GM23338 (cell line): Measurements from ENCODE around the gene PRRX1. TPM values are rescaled to one million over a fixed set of nuclear protein-coding genes. Genes with fewer than 3 reads are reported as not detected.

Source experiments
- ATAC-seq: fragments of 200-7000 bp; cut with Tn5 transposase; 3 replicates; pipeline ENCODE4 v1.9.1; 2020
- DNase-seq: peaks from one replicate; pipeline ENCODE4 v3.0.0-alpha.2; 2015; ENCODE audit warnings: low spot score
- H2AFZ ChIP-seq: fragments of 200-600 bp; sonication (generic); 2 replicates; pipeline ENCODE4 v1.8.0; 2016; ENCODE audit warnings: antibody characterized with exemption, mild to moderate bottlenecking, moderate library complexity
- H3F3A ChIP-seq: fragments of 200-600 bp; sonication (generic); replicated peaks from 2 replicates; pipeline ENCODE4 v1.8.0; 2017; ENCODE audit warnings: antibody characterized with exemption, mixed run types, low read depth
- H3K27ac ChIP-seq: fragments of 200-600 bp; sonication (generic); 2 replicates; pipeline ENCODE4 v1.6.1; 2016; ENCODE audit warnings: low read depth
- H3K27me3 ChIP-seq: fragments of 200-600 bp; sonication (generic); 2 replicates; pipeline ENCODE4 v1.8.0; 2016; ENCODE audit warnings: mild to moderate bottlenecking, mixed run types, moderate library complexity; ENCODE audit not compliant: insufficient read depth
- H3K36me3 ChIP-seq: fragments of 200-600 bp; sonication (generic); 2 replicates; pipeline ENCODE4 v1.8.0; 2016; ENCODE audit warnings: mild to moderate bottlenecking; ENCODE audit not compliant: insufficient read depth
- H3K4me1 ChIP-seq: fragments of 200-600 bp; sonication (generic); 2 replicates; pipeline ENCODE4 v1.8.0; 2016; ENCODE audit warnings: mild to moderate bottlenecking, moderate library complexity; ENCODE audit not compliant: insufficient read depth
- H3K4me2 ChIP-seq: fragments of 200-600 bp; sonication (generic); 2 replicates; pipeline ENCODE4 v1.7.1; 2017; ENCODE audit warnings: mixed run types
- H3K4me3 ChIP-seq: fragments of 200-600 bp; sonication (generic); 2 replicates; pipeline ENCODE4 v1.6.1; 2016; ENCODE audit warnings: mixed run types
- H3K79me2 ChIP-seq: fragments of 200-600 bp; sonication (generic); replicated peaks from 2 replicates; pipeline ENCODE4 v1.8.0; 2017; ENCODE audit warnings: mild to moderate bottlenecking; ENCODE audit not compliant: insufficient read depth
- H3K9me2 ChIP-seq: fragments of 200-600 bp; sonication (generic); 2 replicates; pipeline ENCODE4 v1.8.0; 2017; ENCODE audit not compliant: insufficient read depth
- H4K20me1 ChIP-seq: fragments of 200-600 bp; sonication (generic); replicated peaks from 2 replicates; pipeline ENCODE4 v1.8.0; 2017; ENCODE audit warnings: mild to moderate bottlenecking; ENCODE audit not compliant: insufficient read depth
- H3K27ac Mint-ChIP-seq: 2 replicates; pipeline ENCODE4 v1.8.0; 2020; ENCODE audit warnings: inconsistent platforms, mild to moderate bottlenecking, moderate library complexity, mixed read lengths
- H3K27me3 Mint-ChIP-seq: 3 replicates; pipeline ENCODE4 v1.8.0; 2022; ENCODE audit warnings: low read depth, mild to moderate bottlenecking, moderate library complexity, mixed read lengths, inconsistent platforms; ENCODE audit not compliant: insufficient read depth, poor library complexity
- H3K36me3 Mint-ChIP-seq: 3 replicates; pipeline ENCODE4 v1.8.0; 2021; ENCODE audit warnings: low read depth, mild to moderate bottlenecking, inconsistent platforms, moderate library complexity, mixed read lengths
- H3K4me1 Mint-ChIP-seq: 3 replicates; pipeline ENCODE4 v1.8.0; 2020; ENCODE audit warnings: mild to moderate bottlenecking, inconsistent platforms, mixed read lengths
- H3K4me3 Mint-ChIP-seq: 3 replicates; pipeline ENCODE4 v1.8.0; 2021; ENCODE audit warnings: moderate library complexity, mild to moderate bottlenecking, inconsistent platforms, mixed read lengths
- H3K9me3 Mint-ChIP-seq: 3 replicates; pipeline ENCODE4 v1.8.0; 2020; ENCODE audit warnings: moderate library complexity, mild to moderate bottlenecking, inconsistent platforms, mixed read lengths
- CTCF ChIP-seq, 2 experiments: fragments of 200-600 bp in 1 of 2; sonication (generic) in 1 of 2; conservative IDR thresholded peaks; 2 replicates each; pipeline versions ENCODE4 v1.5.1 to v1.6.1; 2016 to 2017; ENCODE audit warnings: antibody characterized with exemption in 2 of 2, low read depth in 2 of 2, mild to moderate bottlenecking in 2 of 2, moderate library complexity in 1 of 2
- JUNB ChIP-seq: IDR thresholded peaks from one replicate; pipeline ENCODE4 v1.6.1; 2016; ENCODE audit warnings: antibody characterized with exemption; ENCODE audit not compliant: unreplicated experiment
- NANOG ChIP-seq: IDR thresholded peaks from 2 replicates; pipeline ENCODE4 v1.6.1; 2016; ENCODE audit warnings: antibody characterized with exemption, borderline replicate concordance
- POLR2AphosphoS5 ChIP-seq: IDR thresholded peaks from 2 replicates; pipeline ENCODE4 v1.6.1; 2016; ENCODE audit warnings: antibody characterized with exemption, low read depth
- REST ChIP-seq: IDR thresholded peaks from one replicate; pipeline ENCODE4 v1.6.1; 2018; ENCODE audit warnings: antibody characterized with exemption; ENCODE audit not compliant: unreplicated experiment
- STAT1 ChIP-seq: IDR thresholded peaks from one replicate; pipeline ENCODE4 v1.6.1; 2016; ENCODE audit warnings: antibody characterized with exemption; ENCODE audit not compliant: unreplicated experiment
- ZNF114 ChIP-seq: fragments of 250-450 bp; sonication (Bioruptor Pico); IDR thresholded peaks from 2 replicates; pipeline ENCODE4 v1.5.0; 2020; ENCODE audit warnings: mild to moderate bottlenecking, moderate library complexity
- polyA plus RNA-seq: library from polyadenylated mRNA; unstranded; fragments of >200 nt; fragmentation: Nextera tagmentation; extraction: Ambion mirVana; gene quantifications from 2 replicates; pipeline ENCODE4 v1.2.1, GENCODE V29; 2016
- total RNA-seq: library from RNA; depleted of rRNA; stranded (reverse); fragments of >200 nt; shearing (Covaris generic); gene quantifications from 2 replicates; pipeline ENCODE4 v1.2.3, GENCODE V29; 2014

The PRRX1 gene
- total and polyA plus RNA-seq, 2 experiments from 2014 or later: 0.58 TPM; not detected in 1

- no peak for TF ChIP-seq REST
- TF ChIP-seq CTCF (conservative IDR thresholded peaks at IDR 0.05; ENCODE audit: low read depth in 2 of 2): no peak
- TF ChIP-seq POLR2AphosphoS5: no peak
Observed at GRCh38 chr1:170729225-170730002, 65.5 kb downstream of the PRRX1 start (continued).

GRCh38 chr1:170730014-170730413, 66.1 kb downstream of the PRRX1 start:
- Histone ChIP-seq H3K4me1 (no peaks in the 10 kb centered on the region), H3K4me3 (no peak overlapping the region), H3F3A (no peaks in the 10 kb centered on the region), H2AFZ (no peak overlapping the region), H3K9me2 (peaks cover 4% of the 10 kb centered on the region; the same call in 1 of the 2 replicates), H3K4me2 (no peak overlapping the region), H3K36me3 (no peaks in the 10 kb centered on the region), H3K27me3 (no peaks in the 10 kb centered on the region), H3K27ac (no peak overlapping the region), H4K20me1 (no peaks in the 10 kb centered on the region), H3K79me2 (no peaks in the 10 kb centered on the region)
- ATAC-seq: no peak
- no peaks in the 10 kb centered on the region for H3K4me1 Mint-ChIP-seq
- no peak overlapping the region for H3K4me3 Mint-ChIP-seq
- no peaks in the 10 kb centered on the region for H3K27me3 Mint-ChIP-seq
- TF ChIP-seq CTCF (conservative IDR thresholded peaks at IDR 0.05; ENCODE audit: low read depth in 2 of 2): no peak
- no peak for TF ChIP-seq ZNF114 (CRISPR knock-in tag)
- TF ChIP-seq NANOG: no peak
- no peak for TF ChIP-seq JUNB
- no peak for TF ChIP-seq STAT1
- H3K9me3 Mint-ChIP-seq: no peaks in the 10 kb centered on the region
- no peaks in the 10 kb centered on the region for H3K36me3 Mint-ChIP-seq
- DNase-seq: no peak
- H3K27ac Mint-ChIP-seq: no peak overlapping the region
